ENCODE measurements around the gene CRYGN. TPM values are rescaled to one million over a fixed set of nuclear protein-coding genes. Genes with fewer than 3 reads are reported as not detected.

CRYGN gene
- total and polyA plus RNA-seq, 2 donors from 2014 or later, result 0.22 TPM; not detected in 1

DNA sequence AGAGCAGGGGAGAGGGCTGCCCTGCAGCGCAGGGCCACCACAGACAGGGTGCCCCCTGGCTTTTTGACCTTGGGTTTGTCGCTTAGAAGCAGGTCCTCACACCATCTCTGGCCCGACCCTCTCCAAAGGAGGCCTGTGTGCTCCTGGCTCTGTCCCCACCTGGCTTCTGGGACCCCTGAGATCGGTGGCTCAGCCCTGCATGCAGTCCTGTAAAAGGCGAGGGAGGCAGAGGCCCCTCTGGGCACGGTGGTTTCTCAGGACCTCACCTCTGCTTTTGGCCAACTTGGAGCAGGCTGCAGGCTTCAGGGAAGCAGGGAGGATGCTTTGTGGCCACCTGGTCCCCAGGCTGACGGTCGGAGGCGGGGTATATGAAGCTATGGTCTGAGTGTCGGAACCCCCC is 51.5 kb downstream of the CRYGN start:
- FAIRE-seq (no peak), DNase-seq (peak in 1 of 5 donors; percentile 45)
- Histone ChIP-seq H3K9me3 (ENCODE audit: control insufficient read depth in 2 of 3, insufficient read depth in 1 of 3, low read length in 3 of 3) (no peaks in the 10 kb centered on the region), H3K9ac (ENCODE audit: low read length in 3 of 3) (no peak overlapping the region), H3K27ac (ENCODE audit: low read depth in 2 of 2, low read length in 2 of 2) (no peak overlapping the region), H3K4me1 (ENCODE audit: control insufficient read depth in 2 of 3, insufficient read depth in 2 of 3, low read depth in 1 of 3, low read length in 3 of 3) (no peaks in the 10 kb centered on the region), H3K36me3 (ENCODE audit: control insufficient read depth in 2 of 3, insufficient read depth in 3 of 3, low read length in 3 of 3) (no peaks in the 10 kb centered on the region), H3K4me3 (ENCODE audit: low read length in 3 of 3) (no peak overlapping the region), H3K27me3 (ENCODE audit: control insufficient read depth, insufficient read depth, low read length) (no peaks in the 10 kb centered on the region)
- TF ChIP-seq, protein P1, sequence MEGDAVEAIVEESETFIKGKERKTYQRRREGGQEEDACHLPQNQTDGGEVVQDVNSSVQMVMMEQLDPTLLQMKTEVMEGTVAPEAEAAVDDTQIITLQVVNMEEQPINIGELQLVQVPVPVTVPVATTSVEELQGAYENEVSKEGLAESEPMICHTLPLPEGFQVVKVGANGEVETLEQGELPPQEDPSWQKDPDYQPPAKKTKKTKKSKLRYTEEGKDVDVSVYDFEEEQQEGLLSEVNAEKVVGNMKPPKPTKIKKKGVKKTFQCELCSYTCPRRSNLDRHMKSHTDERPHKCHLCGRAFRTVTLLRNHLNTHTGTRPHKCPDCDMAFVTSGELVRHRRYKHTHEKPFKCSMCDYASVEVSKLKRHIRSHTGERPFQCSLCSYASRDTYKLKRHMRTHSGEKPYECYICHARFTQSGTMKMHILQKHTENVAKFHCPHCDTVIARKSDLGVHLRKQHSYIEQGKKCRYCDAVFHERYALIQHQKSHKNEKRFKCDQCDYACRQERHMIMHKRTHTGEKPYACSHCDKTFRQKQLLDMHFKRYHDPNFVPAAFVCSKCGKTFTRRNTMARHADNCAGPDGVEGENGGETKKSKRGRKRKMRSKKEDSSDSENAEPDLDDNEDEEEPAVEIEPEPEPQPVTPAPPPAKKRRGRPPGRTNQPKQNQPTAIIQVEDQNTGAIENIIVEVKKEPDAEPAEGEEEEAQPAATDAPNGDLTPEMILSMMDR (IDR thresholded peaks at IDR 0.05; ENCODE audit: borderline replicate concordance, extremely low read depth, insufficient read depth), result no peak
- intact Hi-C loops (cut with DNase I), result no loop called here

DNA sequence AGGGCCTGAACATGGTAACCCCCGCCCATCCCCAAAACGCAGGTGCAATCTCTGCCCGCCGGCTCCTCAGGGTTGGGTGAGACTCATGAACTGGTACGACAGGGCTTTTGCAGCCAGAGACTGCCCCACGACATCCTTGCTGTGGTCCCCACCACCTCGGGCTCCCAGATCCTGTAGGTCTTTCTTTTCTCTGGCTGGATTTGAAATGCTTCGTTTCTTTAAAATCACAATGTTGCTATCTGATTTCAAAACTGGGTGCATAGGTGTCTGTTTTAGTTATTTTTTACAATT is 52.0 kb downstream of the CRYGN start:
- H3K36me3 ChIP-seq (ENCODE audit: control insufficient read depth in 2 of 3, insufficient read depth in 3 of 3, low read length in 3 of 3), result no peaks in the 10 kb centered on the region
- H3K27me3 ChIP-seq (ENCODE audit: control insufficient read depth, insufficient read depth, low read length), result no peaks in the 10 kb centered on the region
- no peak overlapping the region for H3K4me3 ChIP-seq (ENCODE audit: low read length in 3 of 3)
- H3K27ac ChIP-seq (ENCODE audit: low read depth in 2 of 2, low read length in 2 of 2), result no peak overlapping the region
- FAIRE-seq, result no peak
- intact Hi-C loops (cut with DNase I), result no loop called here
- H3K4me1 ChIP-seq (ENCODE audit: control insufficient read depth in 2 of 3, insufficient read depth in 2 of 3, low read depth in 1 of 3, low read length in 3 of 3), result no peaks in the 10 kb centered on the region
- DNase-seq, result no peak
- TF ChIP-seq, protein P1 (IDR thresholded peaks at IDR 0.05; ENCODE audit: borderline replicate concordance, extremely low read depth, insufficient read depth), result no peak
- H3K9ac ChIP-seq (ENCODE audit: low read length in 3 of 3), result no peak overlapping the region
- H3K9me3 ChIP-seq (ENCODE audit: control insufficient read depth in 2 of 3, insufficient read depth in 1 of 3, low read length in 3 of 3), result no peaks in the 10 kb centered on the region

DNA sequence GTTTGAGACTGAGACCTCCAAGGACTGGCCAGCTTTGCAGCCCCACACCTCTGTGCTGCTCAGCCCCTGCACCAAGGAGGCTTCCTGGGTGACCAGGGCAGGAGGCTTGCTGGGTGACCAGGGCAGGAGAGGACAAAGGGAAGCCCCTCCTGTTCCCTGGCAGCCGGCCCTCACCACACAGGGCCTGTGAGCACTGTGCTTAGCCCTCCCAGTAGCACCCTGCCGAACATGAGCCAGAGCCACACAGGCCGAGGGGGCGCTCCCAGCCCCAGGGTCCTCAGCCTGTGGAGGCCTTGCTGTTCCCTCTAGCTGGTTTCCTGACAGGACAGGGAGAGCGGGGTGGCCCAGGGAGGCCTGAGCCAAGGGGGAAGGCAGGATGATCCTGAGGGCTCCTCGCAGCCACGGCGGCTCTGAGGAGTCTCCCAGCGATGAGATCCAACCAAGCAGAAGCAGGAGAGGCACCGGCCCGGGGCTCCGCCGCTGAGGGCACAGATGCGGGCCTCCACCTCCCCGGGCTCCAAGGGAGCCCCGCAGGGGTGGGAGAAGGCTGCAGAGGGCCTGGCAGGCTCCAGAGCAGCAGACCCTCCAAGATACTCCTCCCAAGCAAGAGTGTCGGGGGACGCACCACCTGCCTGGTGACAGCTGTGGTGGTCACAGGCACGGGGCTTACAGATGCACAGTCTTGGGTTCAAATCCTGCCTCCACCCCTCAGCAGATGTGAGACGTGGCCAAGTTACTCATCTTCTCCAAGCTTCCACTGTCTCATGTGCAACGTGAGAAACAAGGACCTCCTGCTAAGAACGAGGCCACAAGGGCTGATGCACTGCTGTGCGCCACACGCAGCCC is 52.6 kb downstream of the CRYGN start:
- H3K4me1 ChIP-seq (ENCODE audit: control insufficient read depth in 2 of 3, insufficient read depth in 2 of 3, low read depth in 1 of 3, low read length in 3 of 3), result no peaks in the 10 kb centered on the region
- H3K9me3 ChIP-seq (ENCODE audit: control insufficient read depth in 2 of 3, insufficient read depth in 1 of 3, low read length in 3 of 3), result no peaks in the 10 kb centered on the region
- DNase-seq, result peak in 1 of 5 donors; percentile 80
- no peaks in the 10 kb centered on the region for H3K36me3 ChIP-seq (ENCODE audit: control insufficient read depth in 2 of 3, insufficient read depth in 3 of 3, low read length in 3 of 3)
- H3K27ac ChIP-seq (ENCODE audit: low read depth in 2 of 2, low read length in 2 of 2), result no peak overlapping the region
- TF ChIP-seq, protein P1 (IDR thresholded peaks at IDR 0.05; ENCODE audit: borderline replicate concordance, extremely low read depth, insufficient read depth), result no peak
- H3K9ac ChIP-seq (ENCODE audit: low read length in 3 of 3), result no peak overlapping the region
- no peaks in the 10 kb centered on the region for H3K27me3 ChIP-seq (ENCODE audit: control insufficient read depth, insufficient read depth, low read length)
- intact Hi-C loops (cut with DNase I), result no loop called here
- FAIRE-seq, result no peak
- no peak overlapping the region for H3K4me3 ChIP-seq (ENCODE audit: low read length in 3 of 3)
